Type B pancreatic cell (in vitro differentiated cells): ENCODE data around the gene MAPK10. TPM values are rescaled to one million over a fixed set of nuclear protein-coding genes. Genes with fewer than 3 reads are reported as not detected.
"Not testable (repeated sequence)": the region's sequence is repeated elsewhere in the genome, so short reads cannot be mapped to it uniquely, and the experiment has no call there.

ENCODE experiments used
- DNase-seq: peaks from one replicate; pipeline ENCODE4 v3.0.0; 2021; ENCODE audit warnings: mixed read lengths; ENCODE audit not compliant: unreplicated experiment; ENCODE audit errors: extremely low spot score
- H3K27ac Mint-ChIP-seq: 2 replicates; pipeline ENCODE4 v1.8.0; 2021; ENCODE audit warnings: mild to moderate bottlenecking, mixed read lengths
- H3K27me3 Mint-ChIP-seq: 2 replicates; pipeline ENCODE4 v1.8.0; 2021; ENCODE audit warnings: mixed read lengths
- H3K36me3 Mint-ChIP-seq: 2 replicates; pipeline ENCODE4 v1.8.0; 2021; ENCODE audit warnings: mixed read lengths
- H3K4me1 Mint-ChIP-seq: one replicate; pipeline ENCODE4 v1.8.0; 2021; ENCODE audit warnings: mixed read lengths; ENCODE audit not compliant: unreplicated experiment
- H3K4me3 Mint-ChIP-seq: 2 replicates; pipeline ENCODE4 v1.8.0; 2021; ENCODE audit warnings: mild to moderate bottlenecking, mixed read lengths
- H3K9me3 Mint-ChIP-seq: 2 replicates; pipeline ENCODE4 v1.8.0; 2021; ENCODE audit warnings: mixed read lengths
- total RNA-seq: library from RNA; stranded (reverse); gene quantifications from 2 replicates; pipeline ENCODE4 v1.2.1, GENCODE V29; 2021; ENCODE audit warnings: low replicate concordance
- TF ChIP-seq, protein P1 (sequence below): fragments of 200-600 bp; sonication (generic); conservative IDR thresholded peaks from 2 replicates; pipeline ENCODE4 v1.5.0; 2021; ENCODE audit warnings: antibody characterized with exemption, mild to moderate bottlenecking

Gene MAPK10
- total RNA-seq, 1 donor from 2014 or later = 19.1 TPM

DNA sequence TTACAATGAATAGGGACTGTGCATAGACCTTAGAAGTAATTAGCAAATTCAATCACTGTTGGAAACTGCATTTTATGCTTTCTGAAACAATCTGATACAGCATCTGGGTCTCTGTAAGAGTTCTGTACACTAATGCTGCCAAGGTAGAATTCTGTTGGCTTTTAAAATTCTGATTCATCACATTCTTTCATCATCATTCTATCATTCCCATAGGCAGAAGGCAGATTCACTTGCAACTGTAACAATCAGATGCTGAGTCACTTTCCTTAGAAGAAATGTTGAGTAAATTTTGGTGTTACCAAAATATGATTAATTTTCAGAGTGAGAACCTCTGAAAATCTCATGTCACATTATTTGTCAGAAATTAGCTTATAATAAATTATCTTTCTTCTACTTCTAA, 267.2 kb downstream of the MAPK10 start:
- DNase-seq = no peak
- TF ChIP-seq, protein P1, sequence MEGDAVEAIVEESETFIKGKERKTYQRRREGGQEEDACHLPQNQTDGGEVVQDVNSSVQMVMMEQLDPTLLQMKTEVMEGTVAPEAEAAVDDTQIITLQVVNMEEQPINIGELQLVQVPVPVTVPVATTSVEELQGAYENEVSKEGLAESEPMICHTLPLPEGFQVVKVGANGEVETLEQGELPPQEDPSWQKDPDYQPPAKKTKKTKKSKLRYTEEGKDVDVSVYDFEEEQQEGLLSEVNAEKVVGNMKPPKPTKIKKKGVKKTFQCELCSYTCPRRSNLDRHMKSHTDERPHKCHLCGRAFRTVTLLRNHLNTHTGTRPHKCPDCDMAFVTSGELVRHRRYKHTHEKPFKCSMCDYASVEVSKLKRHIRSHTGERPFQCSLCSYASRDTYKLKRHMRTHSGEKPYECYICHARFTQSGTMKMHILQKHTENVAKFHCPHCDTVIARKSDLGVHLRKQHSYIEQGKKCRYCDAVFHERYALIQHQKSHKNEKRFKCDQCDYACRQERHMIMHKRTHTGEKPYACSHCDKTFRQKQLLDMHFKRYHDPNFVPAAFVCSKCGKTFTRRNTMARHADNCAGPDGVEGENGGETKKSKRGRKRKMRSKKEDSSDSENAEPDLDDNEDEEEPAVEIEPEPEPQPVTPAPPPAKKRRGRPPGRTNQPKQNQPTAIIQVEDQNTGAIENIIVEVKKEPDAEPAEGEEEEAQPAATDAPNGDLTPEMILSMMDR = no peak
- Mint-ChIP-seq H3K27ac (no peak overlapping the region), H3K36me3 (no peaks in the 10 kb centered on the region), H3K4me3 (no peak overlapping the region), H3K27me3 (no peaks in the 10 kb centered on the region), H3K9me3 (no peaks in the 10 kb centered on the region), H3K4me1 (no peaks in the 10 kb centered on the region)

DNA sequence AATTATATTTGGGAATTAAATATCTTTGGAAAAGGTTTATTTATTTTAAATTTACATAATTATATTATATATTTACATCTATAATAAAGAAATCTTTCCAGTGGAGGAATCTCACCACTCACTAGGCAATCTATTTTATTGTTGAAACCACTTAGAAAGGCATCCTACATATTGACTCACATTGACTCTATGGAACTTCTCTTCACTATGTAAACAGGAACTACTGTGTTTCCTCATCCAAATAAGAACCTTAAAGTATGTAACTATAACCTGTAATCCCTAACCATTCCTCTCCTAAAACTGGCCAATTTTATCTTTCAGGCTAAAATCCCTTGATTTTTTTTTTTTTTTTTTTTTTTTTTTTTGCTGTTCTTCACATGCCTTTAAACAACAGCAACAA, 268.7 kb downstream of the MAPK10 start:
- Mint-ChIP-seq H3K4me1 (no peaks in the 10 kb centered on the region), H3K9me3 (no peaks in the 10 kb centered on the region), H3K27ac (no peak overlapping the region), H3K27me3 (no peaks in the 10 kb centered on the region), H3K36me3 (no peaks in the 10 kb centered on the region), H3K4me3 (no peak overlapping the region)
- TF ChIP-seq, protein P1 = no peak
- no peak for DNase-seq

DNA sequence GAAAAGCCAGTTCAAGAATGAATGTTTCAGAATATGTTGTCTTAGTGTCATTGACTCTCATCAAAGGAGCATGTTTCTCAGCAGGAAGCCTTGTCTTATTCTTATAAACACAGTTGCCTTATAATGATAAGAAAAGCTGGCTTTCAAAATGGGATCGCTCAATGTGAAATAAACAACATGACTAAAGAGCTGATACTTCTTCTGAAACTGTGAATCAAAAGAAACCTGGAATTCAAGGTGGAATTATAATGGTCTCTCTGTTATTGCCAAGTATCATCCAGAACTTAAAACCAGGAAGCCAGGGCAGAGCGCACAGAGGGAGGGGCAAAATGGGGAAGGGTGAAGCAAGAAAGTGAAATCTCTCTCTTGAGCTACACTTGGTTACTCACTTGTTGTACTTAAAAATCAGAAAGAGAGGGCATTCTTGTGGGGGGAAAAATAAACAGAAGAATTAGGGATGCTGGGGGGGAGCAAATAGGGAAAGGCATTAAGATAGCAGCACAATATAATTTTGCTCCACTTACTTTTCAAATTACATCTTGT, 270.0 kb downstream of the MAPK10 start:
- Mint-ChIP-seq H3K27me3 (no peaks in the 10 kb centered on the region), H3K4me1 (no peaks in the 10 kb centered on the region), H3K36me3 (no peaks in the 10 kb centered on the region), H3K9me3 (no peaks in the 10 kb centered on the region), H3K27ac (no peak overlapping the region), H3K4me3 (no peak overlapping the region)
- no peak for DNase-seq
- TF ChIP-seq, protein P1 = no peak

DNA sequence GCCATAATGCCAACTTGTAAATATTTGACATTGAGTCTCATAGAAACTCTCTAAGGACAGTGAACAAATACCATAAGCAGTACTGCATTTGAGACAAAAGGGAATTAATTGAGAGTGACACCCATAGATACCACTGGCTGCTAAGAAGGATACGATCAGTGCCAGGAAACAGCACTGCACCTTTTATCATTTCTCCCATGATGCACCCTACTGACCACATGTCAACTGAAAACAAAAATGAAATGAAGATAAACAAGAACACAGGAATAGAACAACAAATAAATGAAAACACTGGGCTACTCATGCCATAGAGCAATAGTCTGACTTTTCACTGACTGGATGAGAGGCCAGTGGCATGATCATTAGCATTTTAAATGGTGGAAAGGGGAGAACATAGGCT, 270.8 kb downstream of the MAPK10 start:
- Mint-ChIP-seq H3K27me3 (no peaks in the 10 kb centered on the region), H3K36me3 (no peaks in the 10 kb centered on the region), H3K4me3 (no peak overlapping the region), H3K4me1 (no peaks in the 10 kb centered on the region), H3K9me3 (no peaks in the 10 kb centered on the region), H3K27ac (no peak overlapping the region)
- TF ChIP-seq, protein P1 = no peak
- DNase-seq = no peak

DNA sequence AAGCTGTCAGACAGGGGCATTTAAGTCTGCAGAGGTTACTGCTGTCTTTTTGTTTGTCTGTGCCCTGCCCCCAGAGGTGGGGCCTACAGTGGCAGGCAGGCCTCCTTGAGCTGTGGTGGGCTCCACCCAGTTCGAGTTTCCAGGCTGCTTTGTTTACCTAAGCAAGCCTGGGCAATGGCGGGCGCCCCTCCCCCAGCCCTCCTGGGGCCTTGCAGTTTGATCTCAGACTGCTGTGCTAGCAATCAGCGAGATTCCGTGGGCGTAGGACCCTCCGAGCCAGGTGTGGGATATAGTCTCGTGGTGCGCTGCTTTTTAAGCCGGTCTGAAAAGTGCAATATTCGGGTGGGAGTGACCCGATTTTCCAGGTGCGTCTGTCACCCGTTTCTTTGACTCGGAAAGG, 284.1 kb downstream of the MAPK10 start:
- not testable (repeated sequence) for H3K27ac Mint-ChIP-seq, H3K9me3 Mint-ChIP-seq, H3K4me1 Mint-ChIP-seq, H3K4me3 Mint-ChIP-seq, H3K36me3 Mint-ChIP-seq, DNase-seq, H3K27me3 Mint-ChIP-seq

DNA sequence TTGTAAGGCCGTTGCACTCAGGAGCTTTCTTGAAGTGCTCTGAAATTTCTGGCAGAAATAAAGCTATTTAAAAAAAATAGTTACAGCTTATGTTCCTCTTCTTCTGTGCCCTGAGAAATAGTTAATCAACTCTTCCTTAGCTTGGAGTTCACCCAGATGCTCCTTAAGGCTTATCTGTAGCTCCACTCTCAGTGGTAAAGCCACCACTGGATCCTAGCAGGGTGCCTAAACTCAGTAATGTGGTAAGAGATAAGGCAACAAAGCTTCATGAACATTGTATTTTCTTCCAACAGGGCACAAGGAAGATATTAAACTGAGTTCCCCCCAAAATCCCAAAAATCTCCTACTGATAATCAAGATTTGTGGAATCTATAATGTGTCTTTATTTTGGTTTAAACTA, 299.5 kb downstream of the MAPK10 start:
- H3K27ac Mint-ChIP-seq = no peak overlapping the region
- H3K9me3 Mint-ChIP-seq = no peaks in the 10 kb centered on the region
- no peaks in the 10 kb centered on the region for H3K4me1 Mint-ChIP-seq
- H3K27me3 Mint-ChIP-seq = no peaks in the 10 kb centered on the region
- TF ChIP-seq, protein P1 = no peak
- no peak for DNase-seq
- H3K36me3 Mint-ChIP-seq = no peaks in the 10 kb centered on the region
- H3K4me3 Mint-ChIP-seq = no peak overlapping the region
